ENCODE results near the gene MYO5B. TPM values are rescaled to one million over a fixed set of nuclear protein-coding genes. Genes with fewer than 3 reads are reported as not detected.

MYO5B gene
- total RNA-seq, 2 donors from 2014 or later, result 106 to 132 TPM

DNA sequence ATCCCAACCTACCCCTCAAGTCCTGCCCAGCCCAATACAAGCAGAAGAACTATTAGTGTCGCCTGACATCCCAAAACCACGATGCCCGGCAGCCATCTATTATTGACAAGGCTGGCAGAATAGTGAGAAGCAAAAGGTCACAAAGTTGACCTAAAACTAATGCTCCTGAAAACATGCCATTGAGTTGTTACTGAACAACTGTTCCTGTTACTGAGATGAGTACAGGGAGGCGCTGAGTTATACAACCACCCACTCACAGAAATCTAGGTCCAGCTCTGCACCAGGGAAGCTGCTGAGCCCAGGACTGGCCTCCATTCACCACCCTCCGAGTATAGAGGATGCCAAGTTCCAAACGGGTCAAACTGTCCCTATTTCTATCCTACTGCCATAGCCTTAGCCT lies 201.6 kb downstream of the MYO5B start:
- Histone ChIP-seq H3K9ac (ENCODE audit: low read depth in 2 of 2, low read length in 2 of 2) (no peak overlapping the region), H3K27ac (no peak overlapping the region), H3K4me1 (no peaks in the 10 kb centered on the region), H3K36me3 (no peaks in the 10 kb centered on the region), H3K27me3 (no peaks in the 10 kb centered on the region), H3K9me3 (no peaks in the 10 kb centered on the region), H3K4me3 (no peak overlapping the region)
- intact Hi-C loops (cut with DNase I), result no loop called here
- no peak for DNase-seq
- TF ChIP-seq CTCF (IDR thresholded peaks at IDR 0.05), result no peak

DNA sequence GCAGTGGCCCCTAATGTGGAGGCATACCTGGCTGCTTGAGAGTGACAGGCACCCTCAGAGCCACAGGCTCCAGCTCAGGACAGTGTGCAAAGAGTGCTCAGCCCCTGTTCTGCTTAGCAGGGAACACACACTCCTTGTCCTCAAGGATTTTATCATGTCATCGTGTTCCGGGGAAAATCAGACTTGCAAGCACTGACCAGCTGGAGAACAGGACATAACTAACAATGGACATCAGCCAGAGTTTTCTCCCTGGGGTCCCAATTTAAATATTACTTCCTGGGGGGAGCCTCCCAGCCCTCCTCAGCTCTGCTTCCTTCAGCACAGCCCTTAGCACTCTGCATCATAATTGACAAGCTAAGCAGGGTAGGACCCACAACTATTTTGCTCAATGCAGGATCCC lies 206.2 kb downstream of the MYO5B start:
- H3K27ac ChIP-seq, result no peak overlapping the region

GRCh38 chr18:49988101-49988500 lies 206.8 kb downstream of the MYO5B start:
- Histone ChIP-seq H3K27me3 (no peaks in the 10 kb centered on the region), H3K9me3 (no peaks in the 10 kb centered on the region), H3K27ac (no peak overlapping the region), H3K4me3 (no peak overlapping the region), H3K4me1 (no peaks in the 10 kb centered on the region), H3K36me3 (no peaks in the 10 kb centered on the region), H3K9ac (ENCODE audit: low read depth in 2 of 2, low read length in 2 of 2) (no peak overlapping the region)
- no peak for TF ChIP-seq CTCF (IDR thresholded peaks at IDR 0.05)
- DNase-seq, result no peak
- intact Hi-C loops (cut with DNase I), result no loop called here

More for the DNA sequence above, 206.2 kb downstream of the MYO5B start:
- H3K9me3 ChIP-seq, result no peaks in the 10 kb centered on the region
- no peaks in the 10 kb centered on the region for H3K4me1 ChIP-seq
- no peak overlapping the region for H3K4me3 ChIP-seq
- H3K36me3 ChIP-seq, result no peaks in the 10 kb centered on the region
- no peaks in the 10 kb centered on the region for H3K27me3 ChIP-seq
- intact Hi-C loops (cut with DNase I), result no loop called here
- no peak for DNase-seq
- no peak for TF ChIP-seq CTCF (IDR thresholded peaks at IDR 0.05)
- H3K9ac ChIP-seq (ENCODE audit: low read depth in 2 of 2, low read length in 2 of 2), result no peak overlapping the region

- Histone ChIP-seq H3K9ac (ENCODE audit: low read depth in 2 of 2, low read length in 2 of 2) (no peak overlapping the region), H3K9me3 (no peaks in the 10 kb centered on the region), H3K27me3 (no peaks in the 10 kb centered on the region), H3K4me3 (no peak overlapping the region), H3K36me3 (no peaks in the 10 kb centered on the region), H3K27ac (no peak overlapping the region), H3K4me1 (no peaks in the 10 kb centered on the region)
- intact Hi-C loops (cut with DNase I), result no loop called here
- TF ChIP-seq CTCF (IDR thresholded peaks at IDR 0.05), result no peak
- DNase-seq, result no peak
Measured at GRCh38 chr18:49985236-49985635, 209.7 kb downstream of the MYO5B start.

GRCh38 chr18:49980896-49981295 lies 214.1 kb downstream of the MYO5B start:
- Histone ChIP-seq H3K4me3 (no peak overlapping the region), H3K27ac (no peak overlapping the region), H3K4me1 (no peaks in the 10 kb centered on the region), H3K27me3 (no peaks in the 10 kb centered on the region), H3K9ac (ENCODE audit: low read depth in 2 of 2, low read length in 2 of 2) (no peak overlapping the region), H3K36me3 (no peaks in the 10 kb centered on the region), H3K9me3 (no peaks in the 10 kb centered on the region)
- intact Hi-C loops (cut with DNase I), result no loop called here
- no peak for DNase-seq
- no peak for TF ChIP-seq CTCF (IDR thresholded peaks at IDR 0.05)

Measured in colonic mucosa (tissue), 4 donors.